CD4-positive, alpha-beta T cell treated with Interleukin-17A for 4 hours (primary cell): ENCODE measurements around the gene LIPM.

Experiments used
- DNase-seq: peaks from one replicate; pipeline ENCODE4 v3.0.0-alpha.2; 2020; ENCODE audit warnings: mixed read lengths

Gene LIPM, protein sequence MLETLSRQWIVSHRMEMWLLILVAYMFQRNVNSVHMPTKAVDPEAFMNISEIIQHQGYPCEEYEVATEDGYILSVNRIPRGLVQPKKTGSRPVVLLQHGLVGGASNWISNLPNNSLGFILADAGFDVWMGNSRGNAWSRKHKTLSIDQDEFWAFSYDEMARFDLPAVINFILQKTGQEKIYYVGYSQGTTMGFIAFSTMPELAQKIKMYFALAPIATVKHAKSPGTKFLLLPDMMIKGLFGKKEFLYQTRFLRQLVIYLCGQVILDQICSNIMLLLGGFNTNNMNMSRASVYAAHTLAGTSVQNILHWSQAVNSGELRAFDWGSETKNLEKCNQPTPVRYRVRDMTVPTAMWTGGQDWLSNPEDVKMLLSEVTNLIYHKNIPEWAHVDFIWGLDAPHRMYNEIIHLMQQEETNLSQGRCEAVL

DNA sequence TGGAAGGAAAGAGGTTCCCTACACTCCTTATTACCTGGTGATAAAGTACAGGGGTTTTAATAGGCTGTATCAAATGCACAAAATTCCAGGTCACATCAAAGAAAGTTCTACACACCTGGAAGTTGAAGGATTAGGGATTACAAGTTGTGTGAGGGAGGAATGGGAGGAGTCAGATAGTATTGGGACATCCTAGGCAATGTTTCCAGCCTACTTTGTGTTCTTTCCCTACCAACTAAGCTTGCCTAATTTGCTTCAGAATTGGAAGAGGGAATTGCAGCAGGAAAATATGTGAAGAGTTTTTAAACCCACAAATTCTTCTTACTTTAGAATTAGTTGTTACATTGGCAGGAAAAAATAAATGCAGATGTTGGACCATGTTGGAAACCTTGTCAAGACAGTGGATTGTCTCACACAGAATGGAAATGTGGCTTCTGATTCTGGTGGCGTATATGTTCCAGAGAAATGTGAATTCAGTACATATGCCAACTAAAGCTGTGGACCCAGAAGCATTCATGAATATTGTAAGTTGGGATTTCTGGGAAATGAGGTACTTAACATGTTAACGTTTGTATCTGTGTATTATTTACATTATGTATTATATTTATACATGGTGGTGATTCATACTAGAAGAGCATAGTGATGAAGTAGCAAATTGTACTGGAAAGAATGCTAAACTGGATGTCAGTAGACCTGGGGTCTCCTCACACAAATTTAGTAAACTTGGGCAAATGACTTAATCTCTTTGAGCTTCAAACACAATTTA, at the start of gene LIPM:
LIPM (plus strand) TSS at position 208 of the 763 bp plus-strand sequence; CDS start at position 375, 167 bp downstream.
- no peak for DNase-seq

DNA sequence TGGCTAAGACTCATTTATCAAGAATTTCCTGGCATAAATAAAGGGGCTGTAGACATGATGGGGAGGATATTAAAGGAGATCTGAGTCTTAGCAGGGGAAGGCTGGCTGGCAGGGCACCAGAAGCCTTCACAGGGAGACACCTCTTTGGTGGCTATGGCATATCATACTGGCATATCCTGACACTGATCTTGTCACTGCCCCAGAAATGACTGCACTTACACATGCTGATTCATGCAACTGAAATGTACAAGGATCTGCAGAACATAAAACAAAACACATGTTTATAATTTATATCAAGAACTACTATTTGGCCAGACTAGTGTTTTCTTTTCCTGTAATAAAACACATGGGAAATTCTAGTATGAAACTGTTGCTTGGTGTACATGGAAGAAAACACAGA, 48.2 kb upstream of the LIPM start:
- DNase-seq, result no peak

DNA sequence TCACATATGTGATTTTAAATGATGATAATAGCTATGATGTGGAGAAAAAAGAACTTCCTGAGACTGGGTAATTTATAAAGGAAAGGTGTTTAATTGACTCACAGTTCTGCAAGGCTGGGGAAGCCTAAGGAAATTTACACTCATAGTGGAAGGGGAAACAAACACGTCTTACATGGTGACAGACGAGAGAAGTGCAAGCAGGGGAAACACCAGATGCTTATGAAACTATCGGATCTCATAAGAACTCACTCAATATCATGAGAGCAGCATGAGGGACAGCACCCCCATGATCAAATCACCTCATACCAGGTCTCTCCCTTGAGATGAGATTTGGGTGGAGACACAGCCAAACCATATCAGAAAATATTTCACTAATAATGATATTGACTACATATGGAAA, 46.8 kb upstream of the LIPM start:
- DNase-seq, result no peak

DNA sequence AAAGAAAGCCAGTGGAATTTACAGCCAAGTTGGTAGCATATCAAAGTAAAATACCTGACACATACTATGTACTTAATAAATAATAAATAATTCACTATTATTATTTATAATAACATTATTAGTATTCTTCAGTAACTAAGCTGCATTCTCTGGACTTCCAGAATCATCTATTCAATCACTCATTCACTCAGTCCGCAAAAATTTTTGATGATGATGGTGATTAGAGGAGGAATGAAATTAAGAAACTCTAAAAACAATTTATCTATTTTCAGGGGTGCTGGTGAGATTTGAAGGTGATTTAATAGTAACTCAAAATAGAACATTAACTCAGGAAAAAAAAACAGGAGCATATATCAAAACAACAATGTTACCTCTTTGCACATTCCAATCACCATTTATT, 45.9 kb upstream of the LIPM start:
- DNase-seq, result no peak

DNA sequence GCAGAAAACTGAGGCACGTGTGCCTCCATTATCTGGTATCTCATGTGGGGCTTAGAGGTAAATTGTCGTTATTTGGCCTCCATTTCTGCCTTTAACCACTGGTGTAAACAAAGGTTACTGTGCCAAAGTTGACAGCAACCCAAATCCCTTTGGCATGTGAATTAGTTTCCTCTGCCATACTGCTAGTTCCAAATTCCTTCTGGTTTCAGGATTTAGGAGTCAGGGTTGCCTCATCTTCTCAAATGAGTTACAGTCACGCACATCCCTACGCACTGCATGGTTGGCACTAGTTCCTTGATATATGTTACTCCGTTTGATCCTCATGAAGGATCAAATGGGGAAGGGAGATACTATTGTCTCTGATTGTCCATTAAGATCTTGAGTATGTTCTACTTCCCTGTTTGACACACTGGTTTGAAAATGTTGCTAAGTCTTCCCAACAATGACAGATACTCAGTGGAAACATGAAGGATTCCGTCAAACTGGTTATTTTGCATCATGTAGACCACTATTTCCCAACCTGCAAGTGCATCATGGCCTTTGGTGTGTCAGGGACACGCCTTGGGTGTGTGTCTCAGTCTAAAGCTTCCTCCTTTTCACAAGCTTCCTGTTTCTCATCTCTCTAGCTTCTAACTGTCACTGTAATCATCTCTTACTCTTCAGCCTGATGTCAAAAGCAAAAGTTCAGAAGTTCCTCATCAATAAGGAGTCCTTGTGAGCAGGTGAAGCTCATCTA, 43.0 kb upstream of the LIPM start, which contains the start of gene LIPN:
LIPN (plus strand) TSS at position 655 of the 736 bp plus-strand sequence. CDS start 1,386 bp downstream, outside the sequence.
- no peak for DNase-seq

GRCh38 chr10:88762906-88763305, 39.6 kb upstream of the LIPM start:
- no peak for DNase-seq

DNA sequence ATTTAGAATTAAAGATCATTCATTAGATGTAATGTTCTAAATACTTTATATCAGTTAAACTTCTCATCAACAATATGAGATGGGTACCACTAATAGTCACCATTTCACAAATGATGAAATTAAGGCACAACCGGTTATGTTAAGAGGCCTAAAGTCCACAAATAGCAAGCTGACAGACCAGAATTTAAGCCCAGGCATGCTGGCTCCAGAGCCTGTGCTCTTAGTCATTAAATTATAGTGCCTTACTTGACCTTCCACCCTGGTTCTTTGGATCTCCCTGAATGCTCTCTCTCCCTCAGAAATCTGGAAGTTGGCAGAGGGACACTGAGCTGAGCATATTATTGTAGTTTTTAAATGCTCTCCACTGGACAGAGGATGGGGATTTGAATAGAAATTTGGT, 39.1 kb upstream of the LIPM start:
- DNase-seq, result no peak

DNA sequence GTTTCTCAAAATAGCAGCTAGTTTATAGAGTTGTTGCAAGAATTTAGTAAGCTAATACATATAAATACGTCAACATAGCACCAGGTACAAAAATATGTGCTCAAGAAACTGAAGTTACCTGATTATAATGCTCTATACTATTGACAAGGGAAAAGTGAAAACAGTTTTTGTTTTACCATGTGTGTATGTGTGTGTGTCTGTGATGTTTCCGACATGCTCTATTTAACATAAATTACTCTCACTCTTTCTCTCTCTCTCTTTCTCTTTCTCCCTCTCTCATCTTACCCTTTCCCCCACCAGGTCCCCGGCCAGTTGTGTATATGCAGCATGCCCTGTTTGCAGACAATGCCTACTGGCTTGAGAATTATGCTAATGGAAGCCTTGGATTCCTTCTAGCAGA, 38.4 kb upstream of the LIPM start:
- no peak for DNase-seq

- no peak for DNase-seq
These were observed 36.7 kb upstream of the LIPM start for GRCh38 chr10:88765816-88766215.

GRCh38 chr10:88769384-88769783, 33.1 kb upstream of the LIPM start:
- no peak for DNase-seq

GRCh38 chr10:88781206-88781605, 21.3 kb upstream of the LIPM start:
- DNase-seq, result no peak

DNA sequence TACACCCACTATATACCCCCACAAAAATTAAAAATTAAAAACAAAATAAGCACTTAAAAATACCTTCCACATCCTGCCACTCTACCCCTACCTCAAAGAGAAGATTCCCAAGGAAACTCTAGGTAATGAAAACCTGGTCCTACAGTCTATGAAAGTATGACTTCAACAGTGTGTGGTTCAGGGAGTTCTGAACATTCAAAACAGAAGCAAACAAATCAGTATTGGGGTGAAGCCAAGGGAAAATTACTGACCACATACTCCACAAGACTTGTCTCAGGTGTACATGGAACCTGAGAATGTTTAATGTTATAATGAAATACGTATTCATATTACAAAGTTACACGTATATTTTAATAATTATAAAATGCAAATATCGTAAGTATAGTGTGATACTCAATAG, 20.3 kb upstream of the LIPM start:
- no peak for DNase-seq

GRCh38 chr10:88783724-88784123, 18.8 kb upstream of the LIPM start:
- no peak for DNase-seq

DNA sequence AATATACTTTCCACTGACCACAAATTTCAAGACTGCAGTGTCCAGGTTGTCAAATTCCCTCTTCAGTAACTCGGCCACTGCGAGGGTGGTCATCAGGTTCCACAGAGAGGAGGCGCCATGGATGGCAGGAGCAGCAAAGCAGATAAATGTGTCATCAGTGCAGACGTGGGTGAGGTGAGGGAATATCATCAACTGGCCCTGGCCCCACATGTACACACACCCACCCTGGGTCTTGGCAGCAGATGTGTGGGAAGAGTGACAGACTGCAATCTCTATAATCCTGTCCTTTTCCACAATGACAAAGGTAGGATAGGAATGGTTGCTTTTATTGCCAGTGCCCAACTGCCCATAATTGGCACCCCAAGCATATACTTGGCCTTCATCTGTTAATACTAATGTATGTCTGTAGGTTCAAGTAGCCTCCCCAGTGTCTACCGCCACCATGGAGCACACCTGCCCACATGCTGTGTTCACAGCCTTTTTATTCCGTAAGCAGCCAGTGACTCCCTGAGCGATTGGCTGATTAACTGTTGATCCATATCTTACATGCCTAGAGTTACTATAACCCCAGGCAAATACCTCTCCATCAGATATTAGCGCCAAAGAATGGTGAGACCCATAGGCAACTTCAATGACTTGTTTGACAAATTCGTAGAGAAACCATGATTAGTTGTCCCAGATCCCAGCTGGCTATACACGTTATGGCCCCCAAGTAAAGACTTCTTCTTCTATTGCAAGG, 16.3 kb upstream of the LIPM start:
- DNase-seq, result no peak

GRCh38 chr10:88787463-88787862, 15.1 kb upstream of the LIPM start:
- DNase-seq, result no peak

DNA sequence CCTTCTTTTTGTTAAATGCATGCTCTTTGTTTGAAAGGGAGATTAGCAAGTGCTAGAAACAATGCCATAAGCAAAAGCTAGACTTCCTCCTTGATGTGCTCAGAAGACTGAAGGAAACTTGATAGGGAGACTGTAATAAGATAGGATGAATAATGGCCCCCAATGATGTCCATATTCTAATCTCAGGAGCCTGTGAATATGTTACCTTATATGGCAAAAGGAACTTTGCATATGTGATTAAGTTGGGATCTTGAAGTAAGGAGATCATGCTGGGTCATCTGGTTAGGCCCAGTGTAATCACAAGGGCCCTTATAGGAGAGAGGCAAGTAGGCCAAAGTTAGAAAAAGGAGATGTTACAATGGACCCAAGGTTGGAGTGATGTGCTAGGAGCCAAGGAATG, 13.6 kb upstream of the LIPM start:
- DNase-seq, result no peak

- DNase-seq, result no peak
These were observed 10.6 kb upstream of the LIPM start for GRCh38 chr10:88791924-88792323.

DNA sequence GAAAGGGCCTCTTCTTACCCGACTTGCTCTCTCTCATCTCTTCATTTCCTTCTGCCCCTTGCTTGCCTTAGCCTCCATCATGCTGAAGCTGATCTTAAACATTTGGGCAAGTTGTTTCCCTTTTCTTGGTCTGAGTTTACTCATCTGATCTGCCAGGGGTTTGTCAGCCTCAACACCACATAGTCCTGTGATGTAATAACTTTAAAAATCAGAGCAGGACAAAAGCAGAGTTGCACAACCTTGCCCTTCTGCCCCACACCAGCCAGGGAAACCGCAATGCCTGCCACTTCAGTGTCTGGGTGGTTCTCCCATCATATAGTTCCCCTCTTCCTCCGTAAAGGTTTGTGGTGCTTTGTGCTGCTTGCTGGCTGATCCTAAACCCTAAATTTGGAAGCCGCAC, 9.9 kb upstream of the LIPM start:
- DNase-seq, result no peak

GRCh38 chr10:88793712-88794299, 8.7 kb upstream of the LIPM start:
- no peak for DNase-seq

- no peak for DNase-seq
These were observed 7.8 kb upstream of the LIPM start for GRCh38 chr10:88794731-88795130.

- no peak for DNase-seq
These were observed 2.1 kb upstream of the LIPM start for GRCh38 chr10:88800152-88801125.
